Osteocyte (in vitro differentiated cells): ENCODE data around the gene ZNF280B. TPM values are rescaled to one million over a fixed set of nuclear protein-coding genes. Genes with fewer than 3 reads are reported as not detected.

Experiments used
- DNase-seq: peaks from one replicate; pipeline ENCODE4 v3.0.0; 2021; ENCODE audit warnings: mixed read lengths; ENCODE audit not compliant: unreplicated experiment; ENCODE audit errors: extremely low spot score
- H3K27ac Mint-ChIP-seq: one replicate; pipeline ENCODE4 v1.8.0; 2021; ENCODE audit warnings: mild to moderate bottlenecking, mixed read lengths; ENCODE audit not compliant: unreplicated experiment
- H3K27me3 Mint-ChIP-seq: one replicate; pipeline ENCODE4 v1.8.0; 2021; ENCODE audit warnings: mixed read lengths; ENCODE audit not compliant: unreplicated experiment
- H3K36me3 Mint-ChIP-seq: one replicate; pipeline ENCODE4 v1.8.0; 2021; ENCODE audit warnings: mixed read lengths; ENCODE audit not compliant: unreplicated experiment
- H3K4me1 Mint-ChIP-seq: one replicate; pipeline ENCODE4 v1.8.0; 2021; ENCODE audit warnings: mixed read lengths; ENCODE audit not compliant: unreplicated experiment
- H3K4me3 Mint-ChIP-seq: one replicate; pipeline ENCODE4 v1.8.0; 2021; ENCODE audit warnings: mild to moderate bottlenecking, moderate library complexity, mixed read lengths; ENCODE audit not compliant: unreplicated experiment
- H3K9me3 Mint-ChIP-seq: one replicate; pipeline ENCODE4 v1.8.0; 2021; ENCODE audit warnings: mixed read lengths; ENCODE audit not compliant: unreplicated experiment
- total RNA-seq: library from RNA; stranded (reverse); gene quantifications from 2 replicates; pipeline ENCODE4 v1.2.1, GENCODE V29; 2021
- TF ChIP-seq, protein P1 (sequence below): fragments of 200-600 bp; sonication (generic); IDR thresholded peaks from 2 replicates; pipeline ENCODE4 v1.5.0; 2021; ENCODE audit warnings: antibody characterized with exemption, mild to moderate bottlenecking, moderate library complexity

ZNF280B gene
- total RNA-seq, 1 donor from 2014 or later, result 2.1 TPM

- Mint-ChIP-seq H3K4me3 (no peak overlapping the region), H3K36me3 (peaks cover 30% of the 10 kb centered on the region), H3K9me3 (no peaks in the 10 kb centered on the region), H3K4me1 (no peaks in the 10 kb centered on the region), H3K27me3 (no peaks in the 10 kb centered on the region), H3K27ac (no peak overlapping the region)
- TF ChIP-seq, protein P1, sequence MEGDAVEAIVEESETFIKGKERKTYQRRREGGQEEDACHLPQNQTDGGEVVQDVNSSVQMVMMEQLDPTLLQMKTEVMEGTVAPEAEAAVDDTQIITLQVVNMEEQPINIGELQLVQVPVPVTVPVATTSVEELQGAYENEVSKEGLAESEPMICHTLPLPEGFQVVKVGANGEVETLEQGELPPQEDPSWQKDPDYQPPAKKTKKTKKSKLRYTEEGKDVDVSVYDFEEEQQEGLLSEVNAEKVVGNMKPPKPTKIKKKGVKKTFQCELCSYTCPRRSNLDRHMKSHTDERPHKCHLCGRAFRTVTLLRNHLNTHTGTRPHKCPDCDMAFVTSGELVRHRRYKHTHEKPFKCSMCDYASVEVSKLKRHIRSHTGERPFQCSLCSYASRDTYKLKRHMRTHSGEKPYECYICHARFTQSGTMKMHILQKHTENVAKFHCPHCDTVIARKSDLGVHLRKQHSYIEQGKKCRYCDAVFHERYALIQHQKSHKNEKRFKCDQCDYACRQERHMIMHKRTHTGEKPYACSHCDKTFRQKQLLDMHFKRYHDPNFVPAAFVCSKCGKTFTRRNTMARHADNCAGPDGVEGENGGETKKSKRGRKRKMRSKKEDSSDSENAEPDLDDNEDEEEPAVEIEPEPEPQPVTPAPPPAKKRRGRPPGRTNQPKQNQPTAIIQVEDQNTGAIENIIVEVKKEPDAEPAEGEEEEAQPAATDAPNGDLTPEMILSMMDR, result no peak
- no peak for DNase-seq
Observed at GRCh38 chr22:22486132-22486899, 22.2 kb downstream of the ZNF280B start.

GRCh38 chr22:22485524-22485923 lies 23.0 kb downstream of the ZNF280B start:
- H3K4me3 Mint-ChIP-seq, result no peak overlapping the region
- H3K27ac Mint-ChIP-seq, result no peak overlapping the region
- TF ChIP-seq, protein P1, result no peak

DNA sequence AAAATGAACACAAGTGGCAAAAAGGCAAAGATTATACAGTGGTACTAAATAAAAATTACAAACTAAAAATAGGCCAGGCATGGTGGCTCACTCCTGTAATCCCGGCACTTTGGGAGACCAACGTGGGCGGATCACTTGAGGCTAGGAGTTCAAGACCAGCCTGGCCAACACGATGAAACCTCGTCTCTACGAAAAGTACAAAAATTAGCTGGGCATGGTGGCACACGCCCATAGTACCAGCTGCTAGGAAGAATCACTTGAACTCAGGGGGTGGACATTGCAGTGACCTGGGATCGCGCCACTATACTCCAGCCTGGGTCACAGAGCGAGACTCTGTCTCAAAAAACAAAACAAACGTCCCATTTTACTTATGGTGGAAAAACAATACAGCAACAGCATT lies 24.5 kb downstream of the ZNF280B start:
- Mint-ChIP-seq H3K36me3 (peaks cover 21% of the 10 kb centered on the region), H3K4me1 (no peaks in the 10 kb centered on the region), H3K4me3 (no peak overlapping the region), H3K27me3 (no peaks in the 10 kb centered on the region), H3K9me3 (no peaks in the 10 kb centered on the region), H3K27ac (no peak overlapping the region)
- no peak for DNase-seq
- TF ChIP-seq, protein P1, result no peak

More at GRCh38 chr22:22485524-22485923, 23.0 kb downstream of the ZNF280B start:
- H3K36me3 Mint-ChIP-seq, result peaks cover 24% of the 10 kb centered on the region
- no peaks in the 10 kb centered on the region for H3K9me3 Mint-ChIP-seq
- DNase-seq, result no peak
- H3K4me1 Mint-ChIP-seq, result no peaks in the 10 kb centered on the region
- no peaks in the 10 kb centered on the region for H3K27me3 Mint-ChIP-seq

DNA sequence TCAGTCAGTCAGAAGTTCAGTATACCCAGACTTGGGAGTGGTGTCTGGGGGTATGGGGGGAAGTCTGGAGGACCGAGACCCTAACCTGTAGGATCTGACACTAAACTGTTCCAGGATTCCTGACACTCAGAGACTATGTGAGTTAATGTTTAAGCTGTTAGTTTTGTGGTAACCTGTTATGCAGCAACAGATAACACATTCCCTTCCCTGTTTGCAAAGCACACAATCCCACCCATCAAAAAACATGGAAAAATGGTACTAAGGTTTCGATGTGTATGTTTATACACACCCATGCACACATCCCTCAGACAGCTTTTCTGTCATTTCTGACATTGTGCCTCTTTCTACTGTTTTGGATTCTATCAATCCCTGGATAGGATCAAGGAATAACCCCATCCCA lies 27.6 kb downstream of the ZNF280B start:
- TF ChIP-seq, protein P1, result no peak
- DNase-seq, result no peak
- H3K9me3 Mint-ChIP-seq, result no peaks in the 10 kb centered on the region
- no peaks in the 10 kb centered on the region for H3K4me1 Mint-ChIP-seq
- H3K27ac Mint-ChIP-seq, result no peak overlapping the region
- H3K36me3 Mint-ChIP-seq, result peaks cover 5% of the 10 kb centered on the region
- H3K27me3 Mint-ChIP-seq, result no peaks in the 10 kb centered on the region
- H3K4me3 Mint-ChIP-seq, result no peak overlapping the region

- Mint-ChIP-seq H3K27ac (no peak overlapping the region), H3K9me3 (no peaks in the 10 kb centered on the region), H3K4me1 (no peaks in the 10 kb centered on the region), H3K36me3 (no peaks in the 10 kb centered on the region), H3K4me3 (no peak overlapping the region), H3K27me3 (no peaks in the 10 kb centered on the region)
- TF ChIP-seq, protein P1, result no peak
- DNase-seq, result no peak
Observed at GRCh38 chr22:22479999-22480532, 28.5 kb downstream of the ZNF280B start.
